ENCODE data around the gene BRCC3.
A peak's percentile ranks its signal among the peaks of the same experiment; 100 is the strongest.

The BRCC3 gene

GRCh38 chrX:155048977-155049619, 22.2 kb upstream of the BRCC3 start:
- TF ChIP-seq CTCF (IDR thresholded peaks at IDR 0.05; ENCODE audit: low read depth, low read length, poor library complexity, severe bottlenecking): peak; percentile 60
- no peak for TF ChIP-seq EZH2phosphoT487 (IDR thresholded peaks at IDR 0.05; ENCODE audit: borderline replicate concordance, low read length)
- no peak overlapping the region for H3K4me2 ChIP-seq (ENCODE audit: low read length)
- H3K36me3 ChIP-seq (ENCODE audit: control insufficient read depth, low read length): peaks cover 8% of the 10 kb centered on the region; the same call in 1 of the 2 replicates
- no peaks in the 10 kb centered on the region for H3K27me3 ChIP-seq (ENCODE audit: control insufficient read depth, low read length)
- H3K79me2 ChIP-seq (ENCODE audit: control insufficient read depth, low read length): peaks cover 2% of the 10 kb centered on the region; the same call in 1 of the 2 replicates
- no peak overlapping the region for H3K27ac ChIP-seq (ENCODE audit: low read depth, low read length)
- no peaks in the 10 kb centered on the region for H4K20me1 ChIP-seq (ENCODE audit: control insufficient read depth, insufficient read depth, low read depth, low read length)
- no peaks in the 10 kb centered on the region for H3F3A ChIP-seq (ENCODE audit: control insufficient read depth, insufficient read depth)
- H3K4me1 ChIP-seq (ENCODE audit: control insufficient read depth, low read length): no peaks in the 10 kb centered on the region
- H3K9me2 ChIP-seq (replicated peaks; ENCODE audit: control insufficient read depth, low read length): no peaks in the 10 kb centered on the region
- H3K4me3 ChIP-seq (ENCODE audit: low read length): no peak overlapping the region
- no peaks in the 10 kb centered on the region for H3K9me3 ChIP-seq (ENCODE audit: control insufficient read depth, insufficient read depth, low read length)

GRCh38 chrX:155052738-155053498, 18.4 kb upstream of the BRCC3 start:
- no peak overlapping the region for H3K4me3 ChIP-seq (ENCODE audit: low read length)
- no peaks in the 10 kb centered on the region for H3F3A ChIP-seq (ENCODE audit: control insufficient read depth, insufficient read depth)
- no peak for TF ChIP-seq EZH2phosphoT487 (IDR thresholded peaks at IDR 0.05; ENCODE audit: borderline replicate concordance, low read length)
- TF ChIP-seq CTCF (IDR thresholded peaks at IDR 0.05; ENCODE audit: low read depth, low read length, poor library complexity, severe bottlenecking): no peak
- H3K36me3 ChIP-seq (ENCODE audit: control insufficient read depth, low read length): peaks cover 10% of the 10 kb centered on the region
- H4K20me1 ChIP-seq (ENCODE audit: control insufficient read depth, insufficient read depth, low read depth, low read length): no peaks in the 10 kb centered on the region
- H3K27ac ChIP-seq (ENCODE audit: low read depth, low read length): no peak overlapping the region
- H3K4me1 ChIP-seq (ENCODE audit: control insufficient read depth, low read length): no peaks in the 10 kb centered on the region
- no peaks in the 10 kb centered on the region for H3K9me3 ChIP-seq (ENCODE audit: control insufficient read depth, insufficient read depth, low read length)
- H3K9me2 ChIP-seq (replicated peaks; ENCODE audit: control insufficient read depth, low read length): no peaks in the 10 kb centered on the region
- H3K27me3 ChIP-seq (ENCODE audit: control insufficient read depth, low read length): no peaks in the 10 kb centered on the region
- H3K4me2 ChIP-seq (ENCODE audit: low read length): no peak overlapping the region
- H3K79me2 ChIP-seq (ENCODE audit: control insufficient read depth, low read length): no peaks in the 10 kb centered on the region

- no peaks in the 10 kb centered on the region for H3K79me2 ChIP-seq (ENCODE audit: control insufficient read depth, low read length)
- no peaks in the 10 kb centered on the region for H3F3A ChIP-seq (ENCODE audit: control insufficient read depth, insufficient read depth)
- no peak overlapping the region for H3K4me3 ChIP-seq (ENCODE audit: low read length)
- no peaks in the 10 kb centered on the region for H4K20me1 ChIP-seq (ENCODE audit: control insufficient read depth, insufficient read depth, low read depth, low read length)
- no peaks in the 10 kb centered on the region for H3K9me2 ChIP-seq (replicated peaks; ENCODE audit: control insufficient read depth, low read length)
- H3K9me3 ChIP-seq (ENCODE audit: control insufficient read depth, insufficient read depth, low read length): no peaks in the 10 kb centered on the region
- H3K4me1 ChIP-seq (ENCODE audit: control insufficient read depth, low read length): no peaks in the 10 kb centered on the region
- TF ChIP-seq EZH2phosphoT487 (IDR thresholded peaks at IDR 0.05; ENCODE audit: borderline replicate concordance, low read length): no peak
- TF ChIP-seq CTCF (IDR thresholded peaks at IDR 0.05; ENCODE audit: low read depth, low read length, poor library complexity, severe bottlenecking): no peak
- H3K4me2 ChIP-seq (ENCODE audit: low read length): no peak overlapping the region
- H3K27ac ChIP-seq (ENCODE audit: low read depth, low read length): no peak overlapping the region
- H3K27me3 ChIP-seq (ENCODE audit: control insufficient read depth, low read length): no peaks in the 10 kb centered on the region
- H3K36me3 ChIP-seq (ENCODE audit: control insufficient read depth, low read length): peaks cover 11% of the 10 kb centered on the region
These were observed 17.7 kb upstream of the BRCC3 start for GRCh38 chrX:155053656-155054055.
